H1 (cell line): Measurements from ENCODE around the gene KCNE4. TPM values are rescaled to one million over a fixed set of nuclear protein-coding genes. Genes with fewer than 3 reads are reported as not detected.
A peak's percentile ranks its signal among the peaks of the same experiment; 100 is the strongest.

ENCODE experiments used
- CTCF ChIA-PET: fragments of 300-600 bp; sonication (Branson Sonifier 250); formaldehyde crosslinking; loops from one replicate; lab custom pipeline; 2021; ENCODE audit not compliant: partially characterized antibody; lab: Charles Lee
- POLR2A ChIA-PET: fragments of 300-600 bp; sonication (Branson Sonifier 250); formaldehyde crosslinking; loops from one replicate; lab custom pipeline; 2021; ENCODE audit warnings: inconsistent platforms; ENCODE audit not compliant: partially characterized antibody; lab: Charles Lee
- DNase-seq, 2 experiments: peaks; one replicate each; pipeline versions ENCODE4 v3.0.0 to v3.0.0-alpha.2; 2010 to 2022; ENCODE audit warnings: low spot score in 2 of 2, low read depth in 1 of 2, mixed read lengths in 1 of 2
- FAIRE-seq: peaks from 2 replicates; lab custom pipeline; 2011; peaks lifted over from hg19 to GRCh38; lab: Jason Lieb, UNC
- H2AFZ ChIP-seq: 2 replicates; pipeline ENCODE4 v1.8.1; 2012; ENCODE audit warnings: low read length, inconsistent platforms
- H2AK5ac ChIP-seq: 2 replicates; pipeline ENCODE4 v1.6.1; 2013; ENCODE audit warnings: low read depth, low read length
- H2BK120ac ChIP-seq: replicated peaks from 2 replicates; pipeline ENCODE3; 2013; ENCODE audit warnings: low read depth, low read length, inconsistent platforms
- H2BK12ac ChIP-seq: 2 replicates; pipeline ENCODE4 v1.6.1; 2013; ENCODE audit warnings: low read depth, low read length
- H2BK15ac ChIP-seq: 2 replicates; pipeline ENCODE4 v1.6.1; 2013; ENCODE audit warnings: low read length
- H2BK20ac ChIP-seq: 2 replicates; pipeline ENCODE4 v1.6.1; 2013; ENCODE audit warnings: low read length
- H2BK5ac ChIP-seq: 2 replicates; pipeline ENCODE4 v1.6.1; 2013; ENCODE audit warnings: low read depth, low read length
- H3K14ac ChIP-seq: 2 replicates; pipeline ENCODE4 v1.6.1; 2013; ENCODE audit warnings: inconsistent platforms; ENCODE audit not compliant: insufficient read length
- H3K18ac ChIP-seq: 2 replicates; pipeline ENCODE4 v1.6.1; 2013; ENCODE audit warnings: low read length; ENCODE audit errors: extremely low read depth
- H3K23ac ChIP-seq: 2 replicates; pipeline ENCODE4 v1.6.1; 2013; ENCODE audit warnings: inconsistent platforms; ENCODE audit not compliant: insufficient read length
- H3K23me2 ChIP-seq: 2 replicates; pipeline ENCODE4 v1.6.1; 2013; ENCODE audit warnings: low read depth, low read length
- H3K27ac ChIP-seq: 2 replicates; pipeline ENCODE4 v1.6.1; 2011; ENCODE audit warnings: low read depth, low read length, inconsistent platforms
- H3K27me3 ChIP-seq, 4 experiments: replicated peaks in 1 of 4; 1 replicate in 1 of 4; 2 replicates in 3 of 4; pipeline versions ENCODE4 v1.6.1 to v1.8.1; 2011 to 2013; ENCODE audit warnings: low read length in 3 of 4, mild to moderate bottlenecking in 3 of 4, inconsistent platforms in 2 of 4, mixed read lengths in 2 of 4, moderate library complexity in 1 of 4; ENCODE audit not compliant: control insufficient read depth in 3 of 4, insufficient read depth in 3 of 4; ENCODE audit errors: extremely low read depth in 1 of 4
- H3K36me3 ChIP-seq, 4 experiments: 2 replicates each; pipeline versions ENCODE4 v1.6.1 to v1.8.1; 2011 to 2013; ENCODE audit warnings: mild to moderate bottlenecking in 4 of 4, low read length in 3 of 4, moderate library complexity in 2 of 4, control low read depth in 1 of 4, inconsistent platforms in 1 of 4; ENCODE audit not compliant: insufficient read depth in 4 of 4, control insufficient read depth in 2 of 4
- H3K4ac ChIP-seq: replicated peaks from 2 replicates; pipeline ENCODE3; 2013; ENCODE audit warnings: low read length, low read depth, mixed read lengths, inconsistent platforms; ENCODE audit not compliant: insufficient read length
- H3K4me1 ChIP-seq, 4 experiments: replicated peaks in 1 of 4; 1 replicate in 1 of 4; 2 replicates in 3 of 4; pipeline versions ENCODE4 v1.6.1 to v1.8.1; 2011 to 2013; ENCODE audit warnings: low read length in 3 of 4, inconsistent platforms in 2 of 4, mixed read lengths in 1 of 4; ENCODE audit not compliant: insufficient read depth in 4 of 4, control insufficient read depth in 3 of 4
- H3K4me2 ChIP-seq, 2 experiments: 2 replicates each; pipeline versions ENCODE4 v1.6.1 to v1.8.1; 2011 to 2013; ENCODE audit warnings: low read depth in 2 of 2, low read length in 2 of 2, control low read depth in 1 of 2, inconsistent platforms in 1 of 2, mild to moderate bottlenecking in 1 of 2; ENCODE audit not compliant: insufficient read depth in 1 of 2
- H3K4me3 ChIP-seq, 4 experiments: fragments of 200-600, 300-600 bp in 1 of 4; sonication (generic), shearing (Covaris generic), sonication (Bioruptor Twin) in 1 of 4; 2 replicates each; pipeline versions ENCODE4 v1.5.1 to v1.8.1; 2011 to 2016; ENCODE audit warnings: low read length in 4 of 4, low read depth in 3 of 4, control low read depth in 2 of 4, inconsistent platforms in 2 of 4, mild to moderate bottlenecking in 2 of 4, mixed read lengths in 1 of 4, moderate library complexity in 1 of 4; ENCODE audit not compliant: insufficient read depth in 2 of 4; ENCODE audit errors: extremely low read depth in 1 of 4
- H3K56ac ChIP-seq: replicated peaks from 2 replicates; pipeline ENCODE3; 2013; ENCODE audit warnings: low read depth, mild to moderate bottlenecking, mixed read lengths, low read length, inconsistent platforms; ENCODE audit not compliant: insufficient read length
- H3K79me1 ChIP-seq: 2 replicates; pipeline ENCODE4 v1.6.1; 2013; ENCODE audit warnings: low read depth, low read length, control low read depth
- H3K79me2 ChIP-seq, 2 experiments: 2 replicates each; pipeline versions ENCODE4 v1.6.1 to v1.8.1; 2012 to 2013; ENCODE audit warnings: low read length in 2 of 2, mild to moderate bottlenecking in 2 of 2, inconsistent platforms in 1 of 2; ENCODE audit not compliant: insufficient read depth in 2 of 2, control insufficient read depth in 1 of 2
- H3K9ac ChIP-seq, 4 experiments: replicated peaks in 1 of 4; 1 replicate in 1 of 4; 2 replicates in 3 of 4; pipeline versions ENCODE4 v1.6.1 to v1.8.1; 2011 to 2013; ENCODE audit warnings: low read depth in 3 of 4, low read length in 3 of 4, control low read depth in 2 of 4, mild to moderate bottlenecking in 2 of 4, moderate library complexity in 2 of 4, inconsistent platforms in 1 of 4; ENCODE audit errors: extremely low read depth in 1 of 4
- H3K9me3 ChIP-seq, 2 experiments: 2 replicates each; pipeline versions ENCODE4 v1.6.1 to v1.8.1; 2012 to 2013; ENCODE audit warnings: mild to moderate bottlenecking in 2 of 2, moderate library complexity in 2 of 2, control low read depth in 1 of 2, inconsistent platforms in 1 of 2, low read depth in 1 of 2, low read length in 1 of 2, mixed read lengths in 1 of 2; ENCODE audit not compliant: insufficient read depth in 2 of 2
- H4K20me1 ChIP-seq, 2 experiments: replicated peaks in 1 of 2; 2 replicates each; pipeline versions ENCODE3 to v1.8.1; 2011 to 2013; ENCODE audit warnings: inconsistent platforms in 2 of 2, low read length in 2 of 2, mild to moderate bottlenecking in 1 of 2; ENCODE audit not compliant: insufficient read depth in 2 of 2, control insufficient read depth in 1 of 2
- H4K5ac ChIP-seq: 2 replicates; pipeline ENCODE4 v1.6.1; 2013; ENCODE audit warnings: low read length, low read depth, mixed read lengths, inconsistent platforms; ENCODE audit not compliant: insufficient read length
- H4K8ac ChIP-seq: 2 replicates; pipeline ENCODE4 v1.8.0; 2013; ENCODE audit warnings: mild to moderate bottlenecking, moderate library complexity, low read length, inconsistent platforms; ENCODE audit not compliant: insufficient read depth; ENCODE audit errors: extremely low read depth
- H4K91ac ChIP-seq: replicated peaks from 2 replicates; pipeline ENCODE3; 2013; ENCODE audit warnings: low read length, mixed read lengths, inconsistent platforms; ENCODE audit not compliant: insufficient read length
- HDAC2 ChIP-seq, 2 experiments: fragments of 300-600 bp in 1 of 2; sonication (generic) in 1 of 2; IDR thresholded peaks; 2 replicates each; pipeline ENCODE4 v1.6.1; 2011 to 2012; ENCODE audit warnings: low read depth in 2 of 2, low read length in 2 of 2, mild to moderate bottlenecking in 2 of 2, moderate library complexity in 2 of 2, borderline replicate concordance in 1 of 2, inconsistent platforms in 1 of 2
- NRF1 ChIP-seq: IDR thresholded peaks from 2 replicates; pipeline ENCODE4 v1.6.1; 2011; ENCODE audit warnings: mild to moderate bottlenecking, low read depth, low read length, improper control_type of control experiment
- WGBS, 2 experiments: shearing (Covaris generic) in 1 of 2; methylation state at CpG; one replicate each; pipeline versions ENCODE4 v1.1.6 to v1.1.7; 2013 to 2015; ENCODE audit warnings: low lambda C conversion rate in 2 of 2, mixed read lengths in 2 of 2, inconsistent platforms in 1 of 2, low coverage in 1 of 2, missing lambda C conversion rate in 1 of 2; ENCODE audit not compliant: insufficient replicate concordance in 2 of 2, insufficient coverage in 1 of 2, insufficient read length in 1 of 2; ENCODE audit errors: extremely low coverage in 1 of 2, missing lambda C conversion rate in 1 of 2; 5-methylcytosine and 5-hydroxymethylcytosine counted together
- polyA plus RNA-seq, 7 experiments: library from polyadenylated mRNA; depleted of rRNA in 3 of 7; stranded (reverse) in 5 of 7; unstranded in 2 of 7; fragments of >200 nt in 5 of 7; fragments of 200-250 nt in 2 of 7; gene quantifications; 1 replicate in 5 of 7; 2 replicates in 1 of 7; 4 replicates in 1 of 7; pipeline versions ENCODE4 v1.2.1 to v1.2.3, GENCODE V29; 2011 to 2013; ENCODE audit warnings: missing spikeins in 2 of 7, mixed read lengths in 2 of 7
- total RNA-seq: library from RNA; stranded (reverse); fragmentation: NEBNext Ultra II Directional; extraction: Animal tissue kit (Norgen Biotek cat#: 25700); gene quantifications from 2 replicates; pipeline ENCODE4 v1.2.1, GENCODE V29; 2021

Gene KCNE4
- total and polyA plus RNA-seq, 2 of the 8 experiments (the other 6 are each of a cell fraction or from before 2014, with no cell fraction given), result 0.08 to 0.09 TPM

- H3K4me1 ChIP-seq, result peaks cover 0 to 11% (median 5%) of the 10 kb centered on the region in 4 experiments; a peak in 5 of 7 replicates
- H4K8ac ChIP-seq, result no peak overlapping the region
- no peaks in the 10 kb centered on the region for H3K36me3 ChIP-seq
- H3K14ac ChIP-seq, result no peak overlapping the region
- 0 out of 2 replicates have a peak overlapping the region, but pooled peaks have one; percentile 8 for H2BK20ac ChIP-seq
- 0 out of 4 replicates have a peak, but pooled peaks cover 0 to 3% of the 10 kb centered on the region in 2 experiments for H3K9me3 ChIP-seq
- H3K18ac ChIP-seq, result no peak overlapping the region
- H4K20me1 ChIP-seq, result no peaks in the 10 kb centered on the region
- H4K91ac ChIP-seq, result peak overlapping the region; percentile 34
- no peak overlapping the region for H4K5ac ChIP-seq
- DNase-seq (no peak), FAIRE-seq (no peak)
- ChIA-PET CTCF (interaction anchor here (0.9 kb wide), 1 partner anchor 60 kb away, joined by 3 read pairs; no protein-coding TSS in a partner anchor), POLR2A (no interaction called here)
- no peak overlapping the region for H2BK5ac ChIP-seq
- H3K79me2 ChIP-seq, result no peaks in the 10 kb centered on the region
- H3K56ac ChIP-seq, result no peak overlapping the region
- H3K4me2 ChIP-seq, result no peak overlapping the region
- no peak overlapping the region for H3K4me3 ChIP-seq
- no peaks in the 10 kb centered on the region for H3K23me2 ChIP-seq
- peak overlapping the region; percentile 38 for H2BK120ac ChIP-seq
- H2AK5ac ChIP-seq, result 0 out of 2 replicates have a peak overlapping the region, but pooled peaks have one; percentile 41
- no peak overlapping the region for H3K9ac ChIP-seq
- no peak overlapping the region for H2BK15ac ChIP-seq
- H3K4ac ChIP-seq, result no peak overlapping the region
- no peaks in the 10 kb centered on the region for H3K79me1 ChIP-seq
- H3K27ac ChIP-seq, result no peak overlapping the region
- H2BK12ac ChIP-seq, result 0 out of 2 replicates have a peak overlapping the region, but pooled peaks have one; percentile 2
- no peaks in the 10 kb centered on the region for H3K27me3 ChIP-seq
- H2AFZ ChIP-seq, result no peak overlapping the region
- H3K23ac ChIP-seq, result no peak overlapping the region
- 93% methylated on average over 1 of the region's 1 CpG; no CpG with 5 or more reads in 1 of the 2 experiments for WGBS, 2 experiments
- TF ChIP-seq NRF1 (no peak), HDAC2 (IDR thresholded peaks at IDR 0.05; ENCODE audit: borderline replicate concordance in 1 of 2, low read depth in 2 of 2, low read length in 2 of 2) (no peak)
These were observed 9.3 kb upstream of the KCNE4 start for GRCh38 chr2:223042704-223043118.
